ENCODE results near the gene MAP2K2.

Gene MAP2K2

GRCh38 chr19:4103080-4103433, 20.9 kb downstream of the MAP2K2 start:
- no peak for DNase-seq (ENCODE audit: extremely low read depth, low read depth)
- no peak overlapping the region for H3K4me3 ChIP-seq (replicated peaks; ENCODE audit: low read depth, low read length)
- no peak for TF ChIP-seq CTCF (IDR thresholded peaks at IDR 0.05; ENCODE audit: low read depth, low read length, missing control alignments)

GRCh38 chr19:4102339-4103079, 21.4 kb downstream of the MAP2K2 start:
- no peak for DNase-seq (ENCODE audit: extremely low read depth, low read depth)
- no peak for TF ChIP-seq CTCF (IDR thresholded peaks at IDR 0.05; ENCODE audit: low read depth, low read length, missing control alignments)
- no peak overlapping the region for H3K4me3 ChIP-seq (replicated peaks; ENCODE audit: low read depth, low read length)

- no peak for TF ChIP-seq CTCF (IDR thresholded peaks at IDR 0.05; ENCODE audit: low read depth, low read length, missing control alignments)
- H3K4me3 ChIP-seq (replicated peaks; ENCODE audit: low read depth, low read length), result no peak overlapping the region
- no peak for DNase-seq (ENCODE audit: extremely low read depth, low read depth)
Measured at GRCh38 chr19:4101496-4101770, 22.5 kb downstream of the MAP2K2 start.

- TF ChIP-seq CTCF (IDR thresholded peaks at IDR 0.05; ENCODE audit: low read depth, low read length, missing control alignments), result no peak
- H3K4me3 ChIP-seq (replicated peaks; ENCODE audit: low read depth, low read length), result no peak overlapping the region
- DNase-seq (ENCODE audit: extremely low read depth, low read depth), result no peak
Measured at GRCh38 chr19:4100647-4101495, 23.1 kb downstream of the MAP2K2 start.

- no peak for DNase-seq (ENCODE audit: extremely low read depth, low read depth)
- TF ChIP-seq CTCF (IDR thresholded peaks at IDR 0.05; ENCODE audit: low read depth, low read length, missing control alignments), result no peak
- H3K4me3 ChIP-seq (replicated peaks; ENCODE audit: low read depth, low read length), result no peak overlapping the region
Measured at GRCh38 chr19:4099041-4099764, 24.7 kb downstream of the MAP2K2 start.

- DNase-seq (ENCODE audit: extremely low read depth, low read depth), result no peak
- TF ChIP-seq CTCF (IDR thresholded peaks at IDR 0.05; ENCODE audit: low read depth, low read length, missing control alignments), result no peak
- no peak overlapping the region for H3K4me3 ChIP-seq (replicated peaks; ENCODE audit: low read depth, low read length)
Measured at GRCh38 chr19:4098493-4098892, 25.4 kb downstream of the MAP2K2 start.

Data from HFF-Myc (cell line).